ENCODE data around the gene C21orf91. TPM values are rescaled to one million over a fixed set of nuclear protein-coding genes. Genes with fewer than 3 reads are reported as not detected.

The C21orf91 gene
- total RNA-seq, 2 experiments from 2014 or later: 41.5 to 56.3 TPM

DNA sequence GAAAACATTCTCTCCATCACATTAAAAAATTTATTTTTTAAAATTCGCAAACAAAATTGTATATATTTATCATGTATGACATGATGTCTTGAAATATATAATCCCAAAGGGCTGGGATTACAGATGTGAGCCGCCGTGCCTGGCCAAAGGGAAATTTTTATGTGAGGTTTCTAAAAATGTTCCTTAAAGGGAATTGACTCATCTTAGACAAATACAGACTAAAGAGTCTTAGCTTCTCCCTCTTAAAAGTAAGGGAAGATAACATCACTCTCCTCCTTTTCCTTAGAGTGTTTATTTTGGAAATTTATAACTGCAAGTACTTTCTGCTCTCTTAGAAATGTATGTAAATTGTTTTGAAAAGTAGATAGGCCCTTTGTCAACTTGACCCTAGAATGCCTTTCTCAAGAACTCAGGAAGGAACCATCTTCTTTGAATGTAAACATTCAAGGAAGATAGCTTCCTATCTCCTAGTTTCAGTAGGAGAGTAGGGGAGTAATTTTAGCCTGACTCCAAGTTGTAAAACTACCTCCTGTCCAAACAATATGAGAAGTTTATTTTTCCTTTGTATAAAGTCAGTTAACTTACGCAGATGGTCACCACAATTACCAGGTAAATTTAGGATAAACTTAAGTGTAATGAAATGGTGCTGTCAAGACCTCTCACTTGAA, 59.5 kb downstream of the C21orf91 start:
- POLR2A ChIA-PET: no interaction called here
- Mint-ChIP-seq H3K27me3 (no peaks in the 10 kb centered on the region), H3K27ac (no peak overlapping the region), H3K4me1 (peaks cover 5% of the 10 kb centered on the region), H3K4me3 (no peak overlapping the region), H3K36me3 (ENCODE audit: low read depth) (peaks cover 3% of the 10 kb centered on the region), H3K9me3 (peaks cover 14% of the 10 kb centered on the region)
- no peak for DNase-seq
- CTCF ChIA-PET: no interaction called here

DNA sequence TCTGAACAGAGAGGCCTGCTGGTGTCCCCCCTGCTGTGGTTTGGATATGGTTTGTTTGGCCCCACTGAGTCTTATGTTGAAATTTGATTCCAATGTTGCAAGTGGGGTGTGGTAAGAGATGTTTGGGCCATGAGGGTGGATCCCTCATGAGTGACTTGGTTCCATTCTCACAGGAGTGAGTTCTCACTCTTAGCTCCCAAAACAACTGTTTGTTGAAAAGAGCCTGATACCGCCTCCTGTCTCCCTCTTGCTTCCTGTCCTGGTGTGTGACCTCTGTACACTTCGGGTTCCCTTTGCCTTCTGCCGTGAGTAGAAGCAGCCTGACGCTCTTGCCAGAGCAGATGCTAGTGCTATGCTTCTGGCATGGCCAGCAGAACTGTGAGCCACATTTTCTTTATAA, 60.5 kb downstream of the C21orf91 start:
- H3K36me3 Mint-ChIP-seq (ENCODE audit: low read depth): peaks cover 3% of the 10 kb centered on the region
- no peak overlapping the region for H3K4me3 Mint-ChIP-seq
- peaks cover 14% of the 10 kb centered on the region for H3K9me3 Mint-ChIP-seq
- peaks cover 5% of the 10 kb centered on the region for H3K4me1 Mint-ChIP-seq
- POLR2A ChIA-PET: no interaction called here
- no peaks in the 10 kb centered on the region for H3K27me3 Mint-ChIP-seq
- CTCF ChIA-PET: no interaction called here
- DNase-seq: no peak
- no peak overlapping the region for H3K27ac Mint-ChIP-seq

DNA sequence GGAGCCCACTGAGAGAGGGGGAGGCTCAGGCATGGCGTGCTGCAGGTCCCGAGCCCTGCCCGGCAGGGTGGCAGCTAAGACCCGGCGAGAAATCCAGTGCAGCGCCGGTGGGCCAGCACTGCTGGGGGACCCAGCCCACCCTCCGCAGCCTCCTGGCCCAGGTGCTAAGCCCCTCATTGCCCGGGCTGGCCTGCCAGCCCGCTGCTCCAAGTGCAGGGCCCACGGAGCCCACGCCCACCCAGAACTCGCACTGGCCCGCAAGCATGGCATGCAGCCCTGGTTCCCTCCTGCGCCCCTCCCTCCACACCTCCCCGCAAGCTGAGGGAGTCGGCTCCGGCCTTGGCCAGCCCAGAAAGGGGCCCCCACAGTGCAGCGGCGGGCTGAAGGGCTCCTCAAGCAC, 61.5 kb downstream of the C21orf91 start:
- DNase-seq: no peak
- H3K4me3 Mint-ChIP-seq: no peak overlapping the region
- H3K27ac Mint-ChIP-seq: no peak overlapping the region
- no peaks in the 10 kb centered on the region for H3K27me3 Mint-ChIP-seq
- CTCF ChIA-PET: no interaction called here
- POLR2A ChIA-PET: no interaction called here
- peaks cover 3% of the 10 kb centered on the region for H3K36me3 Mint-ChIP-seq (ENCODE audit: low read depth)
- H3K9me3 Mint-ChIP-seq: peaks cover 14% of the 10 kb centered on the region
- peaks cover 5% of the 10 kb centered on the region for H3K4me1 Mint-ChIP-seq

DNA sequence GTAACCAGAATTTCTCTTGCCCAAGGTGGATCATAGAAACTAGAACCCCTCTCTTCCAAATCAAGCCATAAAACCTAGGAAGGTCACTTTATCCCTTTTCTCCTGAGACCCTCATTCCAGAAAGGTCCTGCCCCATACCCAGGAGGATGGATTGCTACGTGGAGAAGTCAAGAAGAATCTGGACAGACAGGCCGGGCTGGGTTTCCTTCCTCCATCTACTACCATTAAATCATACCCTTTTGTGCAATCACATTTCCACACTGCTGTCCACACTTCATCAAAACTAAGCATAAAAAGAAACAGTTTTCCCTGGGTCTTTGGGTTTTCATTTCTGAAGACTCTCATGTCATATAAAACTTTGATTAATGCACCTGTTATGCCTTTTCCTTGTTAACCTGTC, 65.4 kb downstream of the C21orf91 start:
- Mint-ChIP-seq H3K36me3 (ENCODE audit: low read depth) (peaks cover 3% of the 10 kb centered on the region), H3K27me3 (peaks cover 2% of the 10 kb centered on the region), H3K9me3 (peaks cover 9% of the 10 kb centered on the region), H3K4me3 (no peak overlapping the region), H3K27ac (no peak overlapping the region), H3K4me1 (peaks cover 5% of the 10 kb centered on the region)
- CTCF ChIA-PET: no interaction called here
- POLR2A ChIA-PET: no interaction called here
- no peak for DNase-seq

DNA sequence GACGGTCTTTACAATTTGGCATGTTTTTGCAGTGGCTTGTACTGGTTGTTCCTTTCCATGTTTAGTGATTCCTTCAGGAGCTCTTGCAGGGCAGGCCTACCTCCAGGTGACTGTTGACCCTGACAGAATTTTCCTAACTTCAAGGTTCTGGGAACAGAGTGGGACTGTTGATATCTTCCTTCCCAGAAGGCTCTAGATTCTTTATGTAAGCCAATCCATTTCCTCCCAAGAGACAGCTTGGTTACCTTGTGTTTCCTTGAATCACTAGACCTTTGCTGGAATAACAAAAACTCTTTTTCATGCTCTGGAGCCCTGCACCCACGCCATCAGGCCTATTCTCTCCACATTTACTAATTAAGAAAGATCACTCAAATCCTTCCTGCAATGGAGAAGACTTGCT, 67.0 kb downstream of the C21orf91 start:
- Mint-ChIP-seq H3K4me1 (peaks cover 5% of the 10 kb centered on the region), H3K27me3 (peaks cover 2% of the 10 kb centered on the region), H3K36me3 (ENCODE audit: low read depth) (peaks cover 3% of the 10 kb centered on the region), H3K4me3 (no peak overlapping the region), H3K27ac (no peak overlapping the region), H3K9me3 (peaks cover 5% of the 10 kb centered on the region)
- DNase-seq: no peak
- POLR2A ChIA-PET: no interaction called here
- CTCF ChIA-PET: no interaction called here

DNA sequence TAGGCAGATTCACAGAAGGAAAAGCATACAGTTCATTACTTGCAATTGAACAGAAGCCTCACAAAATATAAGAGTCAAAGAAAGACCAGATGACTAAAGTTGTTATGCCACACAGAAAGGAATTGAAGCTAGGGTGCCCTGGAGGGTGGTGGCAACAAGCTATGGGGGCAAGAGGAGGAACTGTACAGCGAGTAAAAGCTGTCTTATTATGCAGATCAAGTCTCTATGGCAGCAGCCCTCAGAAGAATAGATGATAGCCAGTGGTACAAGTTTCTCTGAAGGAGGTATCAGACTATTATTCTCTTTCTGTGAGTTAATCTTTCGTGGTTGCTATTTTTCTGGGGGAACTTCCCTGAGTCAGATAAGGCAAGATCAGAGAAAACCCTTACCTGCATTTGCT, 72.2 kb downstream of the C21orf91 start:
- DNase-seq: no peak
- CTCF ChIA-PET: interaction anchor here (1.3 to 1.8 kb wide), 2 partner anchors 9 to 92 kb away, joined by 3 to 4 read pairs; no protein-coding TSS in a partner anchor
- Mint-ChIP-seq H3K4me1 (no peaks in the 10 kb centered on the region), H3K4me3 (no peak overlapping the region), H3K9me3 (peaks cover 14% of the 10 kb centered on the region), H3K36me3 (ENCODE audit: low read depth) (peaks cover 6% of the 10 kb centered on the region), H3K27me3 (peaks cover 2% of the 10 kb centered on the region), H3K27ac (no peak overlapping the region)
- POLR2A ChIA-PET: no interaction called here

DNA sequence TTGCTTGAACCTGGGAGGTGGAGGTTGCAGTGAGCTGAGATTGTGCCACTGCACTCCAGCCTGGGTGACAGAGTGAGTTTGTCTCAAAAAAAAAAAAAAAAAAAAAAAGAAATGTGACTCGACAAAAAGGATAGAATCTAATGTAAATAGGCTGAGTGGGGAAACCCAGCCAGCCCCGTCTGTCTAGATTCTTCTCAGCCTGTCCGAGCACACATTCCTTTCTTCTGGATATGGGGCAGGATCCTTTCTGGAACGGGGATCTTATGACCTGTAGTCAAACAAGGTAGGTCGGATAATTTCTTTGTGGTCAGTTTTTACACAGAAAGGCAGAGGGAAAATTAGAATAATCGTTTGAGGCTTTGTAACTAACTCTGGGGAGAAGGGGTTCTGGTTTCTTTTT, 74.1 kb downstream of the C21orf91 start:
- H3K27me3 Mint-ChIP-seq: no peaks in the 10 kb centered on the region
- ChIA-PET POLR2A (no interaction called here), CTCF (no interaction called here)
- peaks cover 10% of the 10 kb centered on the region for H3K36me3 Mint-ChIP-seq (ENCODE audit: low read depth)
- no peak overlapping the region for H3K27ac Mint-ChIP-seq
- H3K9me3 Mint-ChIP-seq: peaks cover 17% of the 10 kb centered on the region
- H3K4me1 Mint-ChIP-seq: peaks cover 3% of the 10 kb centered on the region
- no peak for DNase-seq
- H3K4me3 Mint-ChIP-seq: no peak overlapping the region

DNA sequence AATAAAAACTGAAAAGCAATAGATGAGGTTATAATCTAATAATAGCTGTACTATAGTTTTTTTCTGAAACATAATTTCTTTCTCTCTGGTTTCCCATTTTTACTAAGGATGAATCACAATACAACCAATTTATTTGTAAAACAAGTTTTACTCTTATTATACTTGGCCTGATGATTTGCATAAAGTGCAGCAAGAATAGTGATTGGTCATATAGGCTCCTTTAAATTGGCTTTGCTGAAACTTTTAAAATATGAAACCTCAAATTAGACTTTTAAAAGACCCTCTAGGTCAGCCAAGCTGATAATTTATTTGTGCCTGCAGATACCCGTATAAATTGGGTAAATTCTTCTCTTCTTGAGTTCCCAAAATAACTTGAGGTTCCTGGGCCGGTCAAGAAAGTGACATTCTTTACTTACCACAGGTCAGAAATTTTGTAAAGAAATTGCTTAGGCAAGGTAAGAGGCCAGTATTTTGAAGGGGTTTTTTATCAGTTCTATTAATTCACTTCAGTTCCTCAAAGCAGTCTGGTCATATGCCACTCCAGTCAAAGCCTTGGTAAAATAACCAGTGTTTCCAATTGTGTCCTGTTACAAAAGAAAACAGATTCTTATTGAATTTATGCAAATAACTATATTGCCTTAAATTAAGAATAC, 76.1 kb downstream of the C21orf91 start:
- ChIA-PET POLR2A (no interaction called here), CTCF (no interaction called here)
- H3K36me3 Mint-ChIP-seq (ENCODE audit: low read depth): peaks cover 10% of the 10 kb centered on the region
- H3K27me3 Mint-ChIP-seq: no peaks in the 10 kb centered on the region
- H3K27ac Mint-ChIP-seq: no peak overlapping the region
- DNase-seq: no peak
- H3K4me3 Mint-ChIP-seq: no peak overlapping the region
- peaks cover 3% of the 10 kb centered on the region for H3K4me1 Mint-ChIP-seq
- peaks cover 17% of the 10 kb centered on the region for H3K9me3 Mint-ChIP-seq

DNA sequence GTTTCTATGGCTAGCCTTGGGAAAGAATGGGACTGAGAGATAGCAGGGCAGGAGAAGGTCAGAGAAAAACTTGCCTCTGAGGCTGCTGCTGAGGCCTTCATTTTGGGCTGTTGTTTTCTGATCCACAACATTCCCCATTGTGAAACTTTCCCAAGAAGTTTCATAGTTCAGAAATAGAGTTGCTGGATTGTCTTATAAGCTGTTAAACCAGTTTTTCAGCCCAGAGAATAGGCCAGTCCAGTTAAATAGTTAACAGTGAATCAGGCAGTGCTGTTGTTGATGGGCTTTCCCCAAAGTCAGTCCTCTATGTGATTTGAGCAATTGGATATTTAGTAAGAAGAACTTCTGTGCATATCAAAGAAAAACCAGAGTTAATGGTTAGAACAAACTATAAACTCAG, 77.0 kb downstream of the C21orf91 start:
- Mint-ChIP-seq H3K4me3 (no peak overlapping the region), H3K27me3 (no peaks in the 10 kb centered on the region), H3K36me3 (ENCODE audit: low read depth) (peaks cover 10% of the 10 kb centered on the region), H3K4me1 (peaks cover 3% of the 10 kb centered on the region), H3K9me3 (peaks cover 17% of the 10 kb centered on the region), H3K27ac (no peak overlapping the region)
- no peak for DNase-seq
- CTCF ChIA-PET: no interaction called here
- POLR2A ChIA-PET: no interaction called here

Other genes with a start within 250 kb of the C21orf91 start
- gene BTG3, start 206.5 kb downstream of the C21orf91 start, total RNA-seq: 10 to 100 TPM; 41.2 to 44.1 TPM

All from activated CD4-positive, alpha-beta T cell treated with anti-CD3 and anti-CD28 coated beads, Interleukin-2, amount 10 ng/mL, durations not matched to agents 7 days and 5 days (primary cell).